Measurements from ENCODE around the gene NFKB1.

Gene NFKB1

GRCh38 chr4:102527695-102528283 lies 26.6 kb downstream of the NFKB1 start:
- H3K9me3 ChIP-seq: no peaks in the 10 kb centered on the region
- peaks cover 60% of the 10 kb centered on the region for H3K36me3 ChIP-seq
- H3K4me1 ChIP-seq: no peaks in the 10 kb centered on the region
- no peak overlapping the region for H3K4me3 ChIP-seq
- no peak for TF ChIP-seq Cebpa-rat (IDR thresholded peaks at IDR 0.05)
- no peak overlapping the region for H3K9ac ChIP-seq
- no peaks in the 10 kb centered on the region for H3K27me3 ChIP-seq
- H3K27ac ChIP-seq: no peak overlapping the region
- H4K20me1 ChIP-seq: peaks cover 43% of the 10 kb centered on the region
- no peak overlapping the region for H3K4me2 ChIP-seq

- TF ChIP-seq Cebpa-rat (IDR thresholded peaks at IDR 0.05): no peak
- Histone ChIP-seq H3K4me1 (no peaks in the 10 kb centered on the region), H3K4me3 (no peak overlapping the region), H3K9me3 (no peaks in the 10 kb centered on the region), H4K20me1 (peaks cover 21% of the 10 kb centered on the region), H3K27ac (no peak overlapping the region), H3K4me2 (no peak overlapping the region), H3K9ac (no peak overlapping the region), H3K27me3 (no peaks in the 10 kb centered on the region), H3K36me3 (peaks cover 62% of the 10 kb centered on the region)
Observed at GRCh38 chr4:102529977-102530376, 28.8 kb downstream of the NFKB1 start.

GRCh38 chr4:102530986-102531385 lies 29.8 kb downstream of the NFKB1 start:
- no peak for TF ChIP-seq Cebpa-rat (IDR thresholded peaks at IDR 0.05)

DNA sequence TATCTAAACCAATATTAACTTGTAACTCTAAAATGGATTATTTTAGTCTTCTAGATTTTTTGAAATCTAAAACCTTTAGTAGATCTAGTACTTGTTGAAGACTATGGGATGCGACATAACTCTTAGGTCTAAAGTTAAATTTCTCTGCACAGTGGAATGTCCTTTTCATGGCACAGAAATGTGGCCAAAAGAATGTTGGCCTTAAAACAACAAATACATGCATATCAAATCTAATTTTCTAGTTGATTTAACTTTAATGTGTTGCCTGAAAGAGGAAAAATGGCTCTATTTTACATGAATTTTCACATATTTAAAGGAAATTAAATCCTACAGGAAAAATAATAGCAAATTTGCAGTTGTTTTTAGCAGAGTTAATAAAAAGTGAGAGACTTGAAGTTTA lies 30.3 kb downstream of the NFKB1 start:
- peaks cover 9% of the 10 kb centered on the region; the same call in 1 of the 2 replicates for H4K20me1 ChIP-seq
- no peaks in the 10 kb centered on the region for H3K27me3 ChIP-seq
- no peak overlapping the region for H3K4me3 ChIP-seq
- H3K4me2 ChIP-seq: no peak overlapping the region
- H3K9me3 ChIP-seq: no peaks in the 10 kb centered on the region
- H3K36me3 ChIP-seq: peaks cover 52% of the 10 kb centered on the region
- H3K27ac ChIP-seq: no peak overlapping the region
- no peaks in the 10 kb centered on the region for H3K4me1 ChIP-seq
- no peak overlapping the region for H3K9ac ChIP-seq
- no peak for TF ChIP-seq Cebpa-rat (IDR thresholded peaks at IDR 0.05)

More at GRCh38 chr4:102530986-102531385, 29.8 kb downstream of the NFKB1 start:
- H3K27ac ChIP-seq: no peak overlapping the region
- peaks cover 53% of the 10 kb centered on the region for H3K36me3 ChIP-seq
- H3K9me3 ChIP-seq: no peaks in the 10 kb centered on the region
- H3K4me1 ChIP-seq: no peaks in the 10 kb centered on the region
- no peak overlapping the region for H3K9ac ChIP-seq
- H3K27me3 ChIP-seq: no peaks in the 10 kb centered on the region
- H4K20me1 ChIP-seq: peaks cover 14% of the 10 kb centered on the region; the same call in 1 of the 2 replicates
- H3K4me3 ChIP-seq: no peak overlapping the region
- H3K4me2 ChIP-seq: no peak overlapping the region

DNA sequence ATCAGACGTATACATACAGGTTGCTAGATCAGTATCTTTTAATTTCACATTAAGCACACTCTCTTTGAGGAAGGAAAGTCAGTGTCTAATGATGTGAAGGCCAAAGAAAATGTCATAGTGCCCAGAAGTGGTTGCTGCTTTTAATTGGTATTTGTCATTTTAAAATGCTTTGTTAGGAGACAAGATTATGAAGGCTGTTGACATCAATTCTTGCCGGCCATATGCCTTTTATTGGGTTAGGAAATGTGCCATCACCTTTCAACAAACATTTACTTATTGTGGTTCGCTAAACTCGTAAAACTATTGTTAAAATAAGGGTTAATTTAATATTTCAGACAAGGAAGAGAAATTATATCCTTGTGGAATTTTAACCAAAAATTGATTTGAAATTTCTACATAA lies 32.2 kb downstream of the NFKB1 start:
- peaks cover 57% of the 10 kb centered on the region for H3K36me3 ChIP-seq
- peaks cover 8% of the 10 kb centered on the region; the same call in 1 of the 2 replicates for H4K20me1 ChIP-seq
- no peak overlapping the region for H3K4me2 ChIP-seq
- TF ChIP-seq Cebpa-rat (IDR thresholded peaks at IDR 0.05): no peak
- H3K27ac ChIP-seq: no peak overlapping the region
- no peak overlapping the region for H3K9ac ChIP-seq
- H3K9me3 ChIP-seq: no peaks in the 10 kb centered on the region
- no peak overlapping the region for H3K4me3 ChIP-seq
- no peaks in the 10 kb centered on the region for H3K4me1 ChIP-seq
- no peaks in the 10 kb centered on the region for H3K27me3 ChIP-seq

DNA sequence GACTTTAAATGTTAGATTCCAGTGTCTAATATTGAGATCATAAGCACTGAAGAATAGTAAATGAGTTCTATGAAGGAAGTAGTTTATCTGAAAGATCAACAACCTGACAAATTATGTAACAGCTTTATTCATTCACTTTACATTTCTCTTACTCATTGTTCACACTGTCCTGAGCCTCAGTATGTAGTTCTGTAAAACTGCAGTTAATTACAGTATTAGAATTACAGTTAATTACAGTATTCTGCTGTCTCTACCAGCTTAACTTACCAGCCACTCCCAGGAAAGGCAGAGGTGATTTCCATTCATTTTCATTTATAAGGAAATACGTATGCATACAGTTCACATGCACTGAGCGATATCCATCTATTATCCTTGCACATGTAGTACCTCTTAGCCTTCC lies 32.7 kb downstream of the NFKB1 start:
- H3K36me3 ChIP-seq: peaks cover 57% of the 10 kb centered on the region
- TF ChIP-seq Cebpa-rat (IDR thresholded peaks at IDR 0.05): no peak
- no peak overlapping the region for H3K27ac ChIP-seq
- H3K9ac ChIP-seq: no peak overlapping the region
- H4K20me1 ChIP-seq: peaks cover 3% of the 10 kb centered on the region; the same call in 1 of the 2 replicates
- no peak overlapping the region for H3K4me3 ChIP-seq
- no peaks in the 10 kb centered on the region for H3K4me1 ChIP-seq
- no peak overlapping the region for H3K4me2 ChIP-seq
- no peaks in the 10 kb centered on the region for H3K9me3 ChIP-seq
- H3K27me3 ChIP-seq: no peaks in the 10 kb centered on the region

DNA sequence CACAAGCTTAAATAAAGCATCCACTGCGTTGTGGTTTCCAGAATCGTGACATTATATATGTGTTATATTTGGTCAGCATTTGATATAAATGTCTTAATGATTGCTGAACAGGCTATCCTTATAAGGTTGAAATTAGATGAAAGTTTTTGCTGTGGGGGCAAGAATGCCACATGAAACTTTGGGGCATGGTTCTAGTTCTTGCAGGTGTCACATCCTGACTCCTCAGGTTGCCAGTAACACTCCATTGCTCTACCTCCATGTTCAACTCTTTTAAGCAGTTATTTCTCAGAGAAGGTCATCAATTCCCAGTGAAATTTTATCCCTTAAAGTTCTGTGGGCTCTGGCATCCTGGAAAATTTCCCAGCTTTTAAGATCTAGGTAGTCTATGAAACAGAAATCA lies 33.7 kb downstream of the NFKB1 start:
- no peak overlapping the region for H3K4me2 ChIP-seq

DNA sequence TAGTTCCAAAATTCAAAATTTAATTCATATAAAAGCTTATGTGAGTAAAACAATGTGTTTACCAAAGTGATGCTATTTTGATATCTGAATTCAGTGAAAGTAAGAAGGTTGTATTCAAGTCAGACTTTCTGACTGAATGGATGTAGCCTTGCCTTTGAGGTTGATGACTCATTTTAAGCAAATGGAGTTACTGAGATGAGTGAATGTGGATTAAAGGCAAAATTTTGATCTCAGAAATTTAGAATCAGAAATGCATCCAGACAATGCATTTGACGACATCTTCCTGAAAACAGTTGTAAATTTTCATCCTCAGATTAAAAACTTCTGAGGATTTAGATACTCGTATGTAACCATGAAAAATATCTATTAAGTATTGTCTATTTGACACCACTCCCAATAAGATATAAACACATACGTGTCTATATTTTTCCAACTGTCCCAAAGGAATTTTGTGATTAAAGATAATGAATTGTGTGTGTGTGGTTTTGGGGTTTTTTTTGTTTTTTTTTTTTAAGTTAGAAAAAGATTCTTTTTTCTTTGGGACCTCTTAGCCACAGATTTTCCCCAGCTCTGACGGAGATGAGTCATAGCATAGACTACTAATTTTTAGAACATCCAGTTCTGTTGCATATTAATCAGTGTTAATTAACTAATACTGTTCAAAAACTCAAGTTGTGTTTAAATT lies 34.4 kb downstream of the NFKB1 start:
- no peaks in the 10 kb centered on the region for H3K27me3 ChIP-seq
- TF ChIP-seq Cebpa-rat (IDR thresholded peaks at IDR 0.05): no peak
- H3K27ac ChIP-seq: no peak overlapping the region
- no peak overlapping the region for H3K9ac ChIP-seq
- peaks cover 54% of the 10 kb centered on the region for H3K36me3 ChIP-seq
- no peaks in the 10 kb centered on the region for H4K20me1 ChIP-seq
- no peak overlapping the region for H3K4me2 ChIP-seq
- no peak overlapping the region for H3K4me3 ChIP-seq
- H3K9me3 ChIP-seq: no peaks in the 10 kb centered on the region
- H3K4me1 ChIP-seq: no peaks in the 10 kb centered on the region

More for the DNA sequence above, 33.7 kb downstream of the NFKB1 start:
- H3K27me3 ChIP-seq: no peaks in the 10 kb centered on the region
- H3K9me3 ChIP-seq: no peaks in the 10 kb centered on the region
- TF ChIP-seq Cebpa-rat (IDR thresholded peaks at IDR 0.05): no peak
- H4K20me1 ChIP-seq: no peaks in the 10 kb centered on the region
- peaks cover 59% of the 10 kb centered on the region for H3K36me3 ChIP-seq
- H3K9ac ChIP-seq: no peak overlapping the region
- no peak overlapping the region for H3K4me3 ChIP-seq
- no peaks in the 10 kb centered on the region for H3K4me1 ChIP-seq
- H3K27ac ChIP-seq: no peak overlapping the region

- Histone ChIP-seq H3K4me3 (no peak overlapping the region), H3K9me3 (no peaks in the 10 kb centered on the region), H3K4me2 (no peak overlapping the region), H3K27me3 (no peaks in the 10 kb centered on the region), H4K20me1 (no peaks in the 10 kb centered on the region; the same call in 1 of the 2 replicates), H3K4me1 (no peaks in the 10 kb centered on the region), H3K9ac (no peak overlapping the region), H3K36me3 (peaks cover 56% of the 10 kb centered on the region), H3K27ac (no peak overlapping the region)
- no peak for TF ChIP-seq Cebpa-rat (IDR thresholded peaks at IDR 0.05)
Observed at GRCh38 chr4:102536768-102537167, 35.6 kb downstream of the NFKB1 start.

DNA sequence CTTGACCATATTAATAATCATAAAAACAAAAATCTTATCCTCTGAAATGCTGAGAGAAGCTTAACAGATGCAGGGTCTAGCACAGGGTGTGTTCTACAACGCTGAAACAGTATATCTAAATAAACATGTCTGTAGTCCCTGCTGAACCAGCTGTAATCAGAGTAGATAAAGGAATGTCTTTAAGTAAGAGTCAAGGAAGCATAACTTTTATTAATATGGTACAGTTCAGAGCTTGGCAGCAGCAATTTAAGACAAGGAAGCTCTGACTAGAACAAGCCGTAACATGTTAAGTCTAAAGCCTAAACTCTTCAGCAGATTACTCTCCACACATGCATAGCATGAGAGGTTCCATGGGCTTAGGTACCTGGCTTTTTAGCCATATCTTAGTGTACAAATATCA lies 36.1 kb downstream of the NFKB1 start:
- H3K4me2 ChIP-seq: no peak overlapping the region
- H3K27ac ChIP-seq: no peak overlapping the region
- no peaks in the 10 kb centered on the region; the same call in 1 of the 2 replicates for H4K20me1 ChIP-seq
- H3K4me1 ChIP-seq: no peaks in the 10 kb centered on the region
- no peaks in the 10 kb centered on the region for H3K9me3 ChIP-seq
- peaks cover 60% of the 10 kb centered on the region for H3K36me3 ChIP-seq
- no peak overlapping the region for H3K4me3 ChIP-seq
- no peak overlapping the region for H3K9ac ChIP-seq
- H3K27me3 ChIP-seq: no peaks in the 10 kb centered on the region
- no peak for TF ChIP-seq Cebpa-rat (IDR thresholded peaks at IDR 0.05)
